HL-60/S4 treated with phorbol 12-myristate 13-acetate at 8.2 ng/mL for 4 days and 3 days (cell line): Measurements from ENCODE around the gene MVP.

Source experiments
- in situ Hi-C: fragments of 300-500 bp; cut with MboI; formaldehyde crosslinking; loops from 2 replicates; pipeline ENCODE4 v1.15.0; 2022; ENCODE audit warnings: low sequenced_read_pairs

Gene MVP

GRCh38 chr16:29804020-29804419 is 16.2 kb upstream of the MVP start:
- in situ Hi-C loops: no loop called here

- in situ Hi-C loops: no loop called here
Measured at GRCh38 chr16:29804455-29805231, 15.6 kb upstream of the MVP start.

GRCh38 chr16:29805232-29806098 is 14.8 kb upstream of the MVP start:
- in situ Hi-C loops: no loop called here

- in situ Hi-C loops: no loop called here
Measured at GRCh38 chr16:29806099-29806579, 14.1 kb upstream of the MVP start, which contains the start of gene MAZ. TSS of gene MAZ (plus strand) at chr16:29806529. CDS start at chr16:29806702, 173 bp downstream.

GRCh38 chr16:29806641-29807425 is 13.4 kb upstream of the MVP start:
- in situ Hi-C loops: no loop called here

GRCh38 chr16:29807426-29808218 is 12.6 kb upstream of the MVP start:
- in situ Hi-C loops: no loop called here

GRCh38 chr16:29808219-29808900 is 11.9 kb upstream of the MVP start:
- in situ Hi-C loops: no loop called here

GRCh38 chr16:29809031-29809747 is 11.1 kb upstream of the MVP start:
- in situ Hi-C loops: no loop called here

GRCh38 chr16:29809850-29810698 is 10.2 kb upstream of the MVP start:
- in situ Hi-C loops: no loop called here

- in situ Hi-C loops: no loop called here
Measured at GRCh38 chr16:29810699-29811169, 9.5 kb upstream of the MVP start.

- in situ Hi-C loops: no loop called here
Measured at GRCh38 chr16:29811170-29811895, 8.9 kb upstream of the MVP start.

GRCh38 chr16:29811896-29812665 is 8.2 kb upstream of the MVP start, which contains the start of gene PRRT2:
TSS of gene PRRT2 (plus strand) at chr16:29812193. CDS start at chr16:29813055, 862 bp downstream.
- in situ Hi-C loops: no loop called here

- in situ Hi-C loops: no loop called here
Measured at GRCh38 chr16:29812754-29813643, 7.3 kb upstream of the MVP start.

- in situ Hi-C loops: no loop called here
Measured at GRCh38 chr16:29813644-29814562, 6.4 kb upstream of the MVP start.
